Aorta (tissue), 5 donors: Measurements from ENCODE around the gene BHLHE40. TPM values are rescaled to one million over a fixed set of nuclear protein-coding genes. Genes with fewer than 3 reads are reported as not detected.

ENCODE experiments used
- ATAC-seq: fragments of 200-7000 bp; cut with Tn5 transposase; one replicate; pipeline ENCODE4 v1.9.1; 2022; ENCODE audit warnings: moderate library complexity; ENCODE audit not compliant: low FRiP score
- DNase-seq, 2 donors: peaks; one replicate each; pipeline ENCODE4 v3.0.0-alpha.2; 2020
- H3K27ac ChIP-seq, 2 donors: one replicate each; pipeline ENCODE4 v1.5.1; 2013; ENCODE audit warnings: low read length in 2 of 2, mild to moderate bottlenecking in 2 of 2, moderate library complexity in 2 of 2, control low read depth in 1 of 2, inconsistent platforms in 1 of 2, low read depth in 1 of 2
- H3K27me3 ChIP-seq, 2 donors: one replicate each; pipeline ENCODE4 v1.6.1; 2013; ENCODE audit warnings: control low read depth in 1 of 2, low read length in 1 of 2, mild to moderate bottlenecking in 1 of 2, moderate library complexity in 1 of 2; ENCODE audit not compliant: insufficient read depth in 2 of 2, control insufficient read depth in 1 of 2
- H3K36me3 ChIP-seq, 2 donors: one replicate each; pipeline ENCODE4 v1.6.1; 2013; ENCODE audit warnings: control low read depth in 1 of 2, low read length in 1 of 2, mild to moderate bottlenecking in 1 of 2; ENCODE audit not compliant: insufficient read depth in 2 of 2, control insufficient read depth in 1 of 2
- H3K4me1 ChIP-seq, 2 donors: one replicate each; pipeline ENCODE4 v1.6.1; 2013; ENCODE audit warnings: low read length in 2 of 2, control low read depth in 1 of 2, mild to moderate bottlenecking in 1 of 2, moderate library complexity in 1 of 2; ENCODE audit not compliant: insufficient read depth in 2 of 2, control insufficient read depth in 1 of 2
- H3K4me3 ChIP-seq, 2 donors: one replicate each; pipeline ENCODE4 v1.5.1; 2013; ENCODE audit warnings: low read length in 2 of 2, control low read depth in 1 of 2, mild to moderate bottlenecking in 1 of 2
- H3K9me3 ChIP-seq: one replicate; pipeline ENCODE4 v1.6.1; 2013; ENCODE audit warnings: mild to moderate bottlenecking, low read length; ENCODE audit not compliant: control insufficient read depth
- WGBS, 2 donors: extraction: QIAGEN DNeasy Blood & Tissue Kit; methylation state at CpG; one replicate each; pipeline ENCODE4 v1.1.7; 2013; 5-methylcytosine and 5-hydroxymethylcytosine counted together
- intact Hi-C, 2 donors: fragments of 100-400 bp; cut with DNase I; formaldehyde crosslinking; loops; one replicate each; pipeline versions ENCODE4 v1.14.2 to v1.15.0; 2022
- polyA plus RNA-seq, 2 donors: library from polyadenylated mRNA; stranded (reverse); fragments of 200-250 nt; gene quantifications; one replicate each; pipeline ENCODE4 v1.2.3, GENCODE V29; 2013
- total RNA-seq, 2 donors: library from RNA; stranded (reverse); fragmentation: NEBNext Ultra II Directional; extraction: Animal tissue kit (Norgen Biotek cat#: 25700); gene quantifications; one replicate each; pipeline ENCODE4 v1.2.1, GENCODE V29; 2021
- donor health status: healthy with polysubstance abuse.
- donor health status: Bipolar disorder and iron deficiency.
- donor health status: DM: no; HTN: no; CAD: no.
- donor health status: DM: no; HTN: no; CAD: no.
- donor health status: DM: yes; HTN: yes; CAD: no.

The BHLHE40 gene
- total and polyA plus RNA-seq, 4 donors = 15.2 to 181 (median 62.8) TPM

GRCh38 chr3:5001135-5001534 lies 21.9 kb downstream of the BHLHE40 start:
- Histone ChIP-seq H3K4me3 (no peak overlapping the region), H3K9me3 (no peaks in the 10 kb centered on the region), H3K4me1 (no peaks in the 10 kb centered on the region), H3K36me3 (no peaks in the 10 kb centered on the region), H3K27ac (no peak overlapping the region), H3K27me3 (no peaks in the 10 kb centered on the region)
- ATAC-seq = no peak
- no peak for DNase-seq
- intact Hi-C loops = no loop called here
- WGBS, 2 donors = 93 to 97% methylated on average over 4 of the region's 4 CpGs

GRCh38 chr3:5001805-5002173 lies 22.6 kb downstream of the BHLHE40 start:
- ATAC-seq = no peak
- intact Hi-C loops = no loop called here
- Histone ChIP-seq H3K4me3 (no peak overlapping the region), H3K4me1 (no peaks in the 10 kb centered on the region), H3K27ac (no peak overlapping the region), H3K27me3 (no peaks in the 10 kb centered on the region), H3K9me3 (no peaks in the 10 kb centered on the region), H3K36me3 (no peaks in the 10 kb centered on the region)
- no peak for DNase-seq
- 89 to 91% methylated on average over 1 of the region's 1 CpG for WGBS, 2 donors

GRCh38 chr3:5002174-5002870 lies 23.1 kb downstream of the BHLHE40 start:
- no peaks in the 10 kb centered on the region for H3K4me1 ChIP-seq
- WGBS, 2 donors = 82 to 85% methylated on average over 16 of the region's 16 CpGs

GRCh38 chr3:5002871-5003247 lies 23.6 kb downstream of the BHLHE40 start:
- DNase-seq (no peak), ATAC-seq (no peak)
- intact Hi-C loops = no loop called here
- WGBS, 2 donors = 95 to 97% methylated on average over 6 of the region's 6 CpGs
- Histone ChIP-seq H3K27ac (no peak overlapping the region), H3K4me1 (no peaks in the 10 kb centered on the region), H3K36me3 (no peaks in the 10 kb centered on the region), H3K4me3 (no peak overlapping the region), H3K9me3 (no peaks in the 10 kb centered on the region), H3K27me3 (no peaks in the 10 kb centered on the region)

More at GRCh38 chr3:5002174-5002870, 23.1 kb downstream of the BHLHE40 start:
- intact Hi-C loops = no loop called here
- Histone ChIP-seq H3K4me3 (no peak overlapping the region), H3K27ac (no peak overlapping the region), H3K9me3 (no peaks in the 10 kb centered on the region), H3K27me3 (no peaks in the 10 kb centered on the region), H3K36me3 (no peaks in the 10 kb centered on the region)
- DNase-seq (no peak), ATAC-seq (no peak)

- H3K27me3 ChIP-seq = no peaks in the 10 kb centered on the region
- intact Hi-C loops = no loop called here
Observed at GRCh38 chr3:5004319-5005152, 25.3 kb downstream of the BHLHE40 start.

GRCh38 chr3:5005367-5005766 lies 26.1 kb downstream of the BHLHE40 start:
- DNase-seq (no peak), ATAC-seq (no peak)
- Histone ChIP-seq H3K27ac (no peak overlapping the region), H3K27me3 (no peaks in the 10 kb centered on the region), H3K36me3 (no peaks in the 10 kb centered on the region), H3K4me3 (no peak overlapping the region), H3K9me3 (no peaks in the 10 kb centered on the region), H3K4me1 (no peaks in the 10 kb centered on the region)
- 69 to 70% methylated on average over 4 of the region's 4 CpGs for WGBS, 2 donors
- intact Hi-C loops = no loop called here

More at GRCh38 chr3:5004319-5005152, 25.3 kb downstream of the BHLHE40 start:
- H3K27ac ChIP-seq = no peak overlapping the region
- no peaks in the 10 kb centered on the region for H3K9me3 ChIP-seq
- ATAC-seq (peak; percentile 24), DNase-seq (no peak)
- H3K4me3 ChIP-seq = no peak overlapping the region
- H3K4me1 ChIP-seq = no peaks in the 10 kb centered on the region
- no peaks in the 10 kb centered on the region for H3K36me3 ChIP-seq
- WGBS, 2 donors = 93 to 95% methylated on average over 11 to 12 of the region's 12 CpGs

GRCh38 chr3:5006755-5007202 lies 27.5 kb downstream of the BHLHE40 start:
- intact Hi-C loops = no loop called here
- Histone ChIP-seq H3K4me1 (no peaks in the 10 kb centered on the region), H3K27ac (no peak overlapping the region), H3K4me3 (no peak overlapping the region), H3K36me3 (no peaks in the 10 kb centered on the region), H3K9me3 (no peaks in the 10 kb centered on the region), H3K27me3 (no peaks in the 10 kb centered on the region)
- ATAC-seq (no peak), DNase-seq (peak in 1 of 2 donors; percentile 68)
- WGBS, 2 donors = 84 to 87% methylated on average over 9 of the region's 9 CpGs

- WGBS, 2 donors = 87 to 89% methylated on average over 6 of the region's 6 CpGs
Observed at GRCh38 chr3:5007873-5008272, 28.6 kb downstream of the BHLHE40 start.

More at GRCh38 chr3:5007873-5008272, 28.6 kb downstream of the BHLHE40 start:
- DNase-seq (no peak), ATAC-seq (no peak)
- intact Hi-C loops = no loop called here
- Histone ChIP-seq H3K27ac (no peak overlapping the region), H3K27me3 (no peaks in the 10 kb centered on the region), H3K36me3 (no peaks in the 10 kb centered on the region), H3K4me3 (no peak overlapping the region), H3K9me3 (no peaks in the 10 kb centered on the region), H3K4me1 (no peaks in the 10 kb centered on the region)
